ENCODE results near the gene CEBPG. TPM values are rescaled to one million over a fixed set of nuclear protein-coding genes. Genes with fewer than 3 reads are reported as not detected.

CEBPG gene
- total and polyA plus RNA-seq, 2 donors (not counting 1 experiment from before 2014, with no cell fraction given): 13.7 to 66.7 TPM

- H3K27ac ChIP-seq (ENCODE audit: insufficient read depth, low read length): no peak overlapping the region
- H2AFZ ChIP-seq (ENCODE audit: low read length): no peak overlapping the region
- H3K4me2 ChIP-seq (ENCODE audit: extremely low read depth, insufficient read depth, low read length): no peak overlapping the region
- H3K9ac ChIP-seq (ENCODE audit: insufficient read depth, low read length): no peak overlapping the region
- H3K4me1 ChIP-seq (ENCODE audit: control insufficient read depth, extremely low read depth, insufficient read depth, low read length): peaks cover 2% of the 10 kb centered on the region
- H3K9me3 ChIP-seq (ENCODE audit: control insufficient read depth, insufficient read depth, low read depth, low read length): no peaks in the 10 kb centered on the region
- DNase-seq (ENCODE audit: low read depth in 2 of 2): no peak
- TF ChIP-seq CTCF (conservative IDR thresholded peaks at IDR 0.05 in 1 of 2, IDR thresholded peaks at IDR 0.05 in 1 of 2; ENCODE audit: low read depth in 1 of 2, low read length in 2 of 2) (no peak), EZH2 (IDR thresholded peaks at IDR 0.05; ENCODE audit: low read length, missing control alignments) (no peak)
- no peaks in the 10 kb centered on the region for H3K27me3 ChIP-seq (ENCODE audit: control insufficient read depth, insufficient read depth, low read length)
- peaks cover 5% of the 10 kb centered on the region for H3K36me3 ChIP-seq (ENCODE audit: control insufficient read depth, insufficient read depth, low read length)
- H3K4me3 ChIP-seq (replicated peaks in 1 of 4; ENCODE audit: control extremely low read depth in 1 of 4, insufficient read depth in 1 of 4, low read depth in 3 of 4, low read length in 4 of 4): no peak overlapping the region
- H4K20me1 ChIP-seq (ENCODE audit: control insufficient read depth, extremely low read depth, insufficient read depth, low read length): no peaks in the 10 kb centered on the region
- peaks cover 5% of the 10 kb centered on the region for H3K79me2 ChIP-seq (ENCODE audit: control insufficient read depth, insufficient read depth, low read length)
These were observed 12.4 kb downstream of the CEBPG start for GRCh38 chr19:33385956-33386355.

DNA sequence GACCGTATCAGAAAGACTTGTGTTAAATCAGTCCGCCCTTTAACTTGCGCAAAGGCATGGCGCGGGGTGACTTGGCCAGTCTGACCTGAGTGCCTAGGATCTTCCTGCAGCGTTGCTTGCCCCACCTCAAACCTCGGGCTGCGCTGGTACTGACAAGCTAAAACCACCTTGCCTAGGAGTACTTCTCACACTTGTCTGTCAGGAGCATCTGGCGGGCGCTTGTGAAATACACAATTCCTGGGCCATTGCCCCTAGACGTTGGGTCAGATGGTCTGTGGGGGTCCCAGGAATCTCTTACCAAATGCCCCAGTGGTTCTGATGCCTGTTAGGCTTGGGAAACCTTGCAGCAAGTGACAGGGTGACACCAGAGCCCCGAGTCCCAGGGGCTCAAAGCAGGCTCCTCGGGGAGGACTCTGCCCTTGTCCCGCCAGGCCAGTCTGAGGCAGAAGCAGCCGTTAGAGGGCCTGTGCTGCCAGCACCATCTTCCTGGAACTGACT, 12.9 kb downstream of the CEBPG start:
- H3K36me3 ChIP-seq (ENCODE audit: control insufficient read depth, insufficient read depth, low read length): peaks cover 4% of the 10 kb centered on the region
- peaks cover 2% of the 10 kb centered on the region for H3K4me1 ChIP-seq (ENCODE audit: control insufficient read depth, extremely low read depth, insufficient read depth, low read length)
- no peaks in the 10 kb centered on the region for H3K27me3 ChIP-seq (ENCODE audit: control insufficient read depth, insufficient read depth, low read length)
- no peak for TF ChIP-seq CTCF (conservative IDR thresholded peaks at IDR 0.05 in 1 of 2, IDR thresholded peaks at IDR 0.05 in 1 of 2; ENCODE audit: low read depth in 1 of 2, low read length in 2 of 2)
- TF ChIP-seq EZH2 (IDR thresholded peaks at IDR 0.05; ENCODE audit: low read length, missing control alignments): no peak
- no peaks in the 10 kb centered on the region for H3K9me3 ChIP-seq (ENCODE audit: control insufficient read depth, insufficient read depth, low read depth, low read length)
- no peak overlapping the region for H3K27ac ChIP-seq (ENCODE audit: insufficient read depth, low read length)
- no peak overlapping the region for H3K4me2 ChIP-seq (ENCODE audit: extremely low read depth, insufficient read depth, low read length)
- H2AFZ ChIP-seq (ENCODE audit: low read length): no peak overlapping the region
- peaks cover 3% of the 10 kb centered on the region for H3K79me2 ChIP-seq (ENCODE audit: control insufficient read depth, insufficient read depth, low read length)
- no peaks in the 10 kb centered on the region for H4K20me1 ChIP-seq (ENCODE audit: control insufficient read depth, extremely low read depth, insufficient read depth, low read length)
- no peak for DNase-seq (ENCODE audit: low read depth in 2 of 2)
- no peak overlapping the region for H3K4me3 ChIP-seq (replicated peaks in 1 of 4; ENCODE audit: control extremely low read depth in 1 of 4, insufficient read depth in 1 of 4, low read depth in 3 of 4, low read length in 4 of 4)
- no peak overlapping the region for H3K9ac ChIP-seq (ENCODE audit: insufficient read depth, low read length)

GRCh38 chr19:33387351-33388230, 14.1 kb downstream of the CEBPG start:
- Histone ChIP-seq H3K79me2 (ENCODE audit: control insufficient read depth, insufficient read depth, low read length) (peaks cover 3% of the 10 kb centered on the region), H3K4me2 (ENCODE audit: extremely low read depth, insufficient read depth, low read length) (no peak overlapping the region), H3K4me3 (replicated peaks in 1 of 4; ENCODE audit: control extremely low read depth in 1 of 4, insufficient read depth in 1 of 4, low read depth in 3 of 4, low read length in 4 of 4) (no peak overlapping the region), H3K27me3 (ENCODE audit: control insufficient read depth, insufficient read depth, low read length) (no peaks in the 10 kb centered on the region), H4K20me1 (ENCODE audit: control insufficient read depth, extremely low read depth, insufficient read depth, low read length) (no peaks in the 10 kb centered on the region), H3K4me1 (ENCODE audit: control insufficient read depth, extremely low read depth, insufficient read depth, low read length) (peaks cover 2% of the 10 kb centered on the region), H3K36me3 (ENCODE audit: control insufficient read depth, insufficient read depth, low read length) (peaks cover 3% of the 10 kb centered on the region), H3K27ac (ENCODE audit: insufficient read depth, low read length) (no peak overlapping the region), H3K9ac (ENCODE audit: insufficient read depth, low read length) (no peak overlapping the region), H2AFZ (ENCODE audit: low read length) (no peak overlapping the region), H3K9me3 (ENCODE audit: control insufficient read depth, insufficient read depth, low read depth, low read length) (no peaks in the 10 kb centered on the region)
- DNase-seq (ENCODE audit: low read depth in 2 of 2): no peak
- TF ChIP-seq CTCF (conservative IDR thresholded peaks at IDR 0.05 in 1 of 2, IDR thresholded peaks at IDR 0.05 in 1 of 2; ENCODE audit: low read depth in 1 of 2, low read length in 2 of 2) (no peak), EZH2 (IDR thresholded peaks at IDR 0.05; ENCODE audit: low read length, missing control alignments) (no peak)

Data from fibroblast of lung (primary cell).